ENCODE results near the gene ADIRF. TPM values are rescaled to one million over a fixed set of nuclear protein-coding genes. Genes with fewer than 3 reads are reported as not detected.
"Not testable (repeated sequence)": the region's sequence is repeated elsewhere in the genome, so short reads cannot be mapped to it uniquely, and the experiment has no call there.

The ADIRF gene
- total RNA-seq, 1 donor from 2014 or later, result not detected

DNA sequence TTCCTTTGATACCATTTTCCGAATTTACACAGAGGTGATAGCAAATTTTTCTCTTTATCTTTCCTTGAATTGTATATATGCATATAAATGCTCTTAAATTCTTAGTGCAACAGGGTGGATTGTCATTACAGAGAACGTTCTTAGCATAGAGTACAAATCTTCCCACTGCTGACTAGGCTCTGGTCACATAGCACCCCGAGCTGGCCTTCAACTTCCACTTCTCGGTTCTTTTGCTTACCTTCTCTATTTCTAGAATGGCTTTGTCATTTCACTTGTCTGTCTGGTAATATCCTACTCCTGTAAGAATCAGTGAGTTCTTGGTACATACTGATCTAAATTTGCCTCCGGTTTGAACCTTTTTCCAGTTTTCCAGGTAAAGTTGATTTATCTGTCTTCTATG is 13.4 kb downstream of the ADIRF start:
- Mint-ChIP-seq H3K27me3 (ENCODE audit: unreplicated experiment) (no peaks in the 10 kb centered on the region), H3K4me3 (ENCODE audit: unreplicated experiment) (no peak overlapping the region), H3K27ac (ENCODE audit: unreplicated experiment) (no peak overlapping the region), H3K36me3 (ENCODE audit: low read depth, unreplicated experiment) (no peaks in the 10 kb centered on the region), H3K4me1 (ENCODE audit: unreplicated experiment) (no peaks in the 10 kb centered on the region), H3K9me3 (ENCODE audit: unreplicated experiment) (no peaks in the 10 kb centered on the region)
- TF ChIP-seq CTCF (IDR thresholded peaks at IDR 0.05; ENCODE audit: unreplicated experiment), result no peak
- no peak for DNase-seq (ENCODE audit: low spot score)

GRCh38 chr10:86984498-86984897 is 16.2 kb downstream of the ADIRF start:
- H3K27me3 Mint-ChIP-seq (ENCODE audit: unreplicated experiment); H3K4me1 Mint-ChIP-seq (ENCODE audit: unreplicated experiment); H3K9me3 Mint-ChIP-seq (ENCODE audit: unreplicated experiment); H3K4me3 Mint-ChIP-seq (ENCODE audit: unreplicated experiment); DNase-seq (ENCODE audit: low spot score); H3K27ac Mint-ChIP-seq (ENCODE audit: unreplicated experiment); H3K36me3 Mint-ChIP-seq (ENCODE audit: low read depth, unreplicated experiment): not testable (repeated sequence)

GRCh38 chr10:86988520-86988919 is 20.2 kb downstream of the ADIRF start:
- no peak overlapping the region for H3K27ac Mint-ChIP-seq (ENCODE audit: unreplicated experiment)
- no peaks in the 10 kb centered on the region for H3K36me3 Mint-ChIP-seq (ENCODE audit: low read depth, unreplicated experiment)
- TF ChIP-seq CTCF (IDR thresholded peaks at IDR 0.05; ENCODE audit: unreplicated experiment), result no peak
- no peak overlapping the region for H3K4me3 Mint-ChIP-seq (ENCODE audit: unreplicated experiment)
- DNase-seq (ENCODE audit: low spot score), result no peak
- no peaks in the 10 kb centered on the region for H3K9me3 Mint-ChIP-seq (ENCODE audit: unreplicated experiment)
- H3K27me3 Mint-ChIP-seq (ENCODE audit: unreplicated experiment), result no peaks in the 10 kb centered on the region
- peaks cover 5% of the 10 kb centered on the region for H3K4me1 Mint-ChIP-seq (ENCODE audit: unreplicated experiment)

DNA sequence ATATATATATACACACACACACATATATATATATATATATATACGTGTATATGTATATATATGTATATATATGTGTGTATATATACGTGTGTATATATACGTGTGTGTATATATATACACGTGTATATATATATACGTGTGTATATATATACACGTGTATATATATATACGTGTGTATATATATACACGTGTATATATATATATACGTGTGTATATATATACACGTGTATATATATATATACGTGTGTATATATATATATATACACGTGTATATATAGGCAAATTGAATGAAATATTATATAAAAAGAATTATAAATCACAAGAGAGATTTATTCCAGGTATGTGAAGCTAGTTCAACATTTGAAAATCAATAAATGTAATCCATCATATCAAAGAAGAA is 23.1 kb downstream of the ADIRF start:
- not testable (repeated sequence) for H3K27ac Mint-ChIP-seq (ENCODE audit: unreplicated experiment); DNase-seq (ENCODE audit: low spot score); H3K9me3 Mint-ChIP-seq (ENCODE audit: unreplicated experiment); H3K4me3 Mint-ChIP-seq (ENCODE audit: unreplicated experiment); H3K27me3 Mint-ChIP-seq (ENCODE audit: unreplicated experiment); H3K36me3 Mint-ChIP-seq (ENCODE audit: low read depth, unreplicated experiment); H3K4me1 Mint-ChIP-seq (ENCODE audit: unreplicated experiment)

- Mint-ChIP-seq H3K27ac (ENCODE audit: unreplicated experiment) (no peak overlapping the region), H3K36me3 (ENCODE audit: low read depth, unreplicated experiment) (no peaks in the 10 kb centered on the region), H3K27me3 (ENCODE audit: unreplicated experiment) (no peaks in the 10 kb centered on the region)
Measured at GRCh38 chr10:86992456-86992855, 24.2 kb downstream of the ADIRF start.

GRCh38 chr10:86992929-86993328 is 24.6 kb downstream of the ADIRF start:
- Mint-ChIP-seq H3K4me3 (ENCODE audit: unreplicated experiment) (no peak overlapping the region), H3K27me3 (ENCODE audit: unreplicated experiment) (no peaks in the 10 kb centered on the region), H3K36me3 (ENCODE audit: low read depth, unreplicated experiment) (no peaks in the 10 kb centered on the region), H3K4me1 (ENCODE audit: unreplicated experiment) (peaks cover 5% of the 10 kb centered on the region), H3K9me3 (ENCODE audit: unreplicated experiment) (no peaks in the 10 kb centered on the region), H3K27ac (ENCODE audit: unreplicated experiment) (no peak overlapping the region)
- no peak for TF ChIP-seq CTCF (IDR thresholded peaks at IDR 0.05; ENCODE audit: unreplicated experiment)
- DNase-seq (ENCODE audit: low spot score), result no peak

More at GRCh38 chr10:86992456-86992855, 24.2 kb downstream of the ADIRF start:
- no peak for DNase-seq (ENCODE audit: low spot score)
- H3K4me1 Mint-ChIP-seq (ENCODE audit: unreplicated experiment), result peaks cover 5% of the 10 kb centered on the region
- no peak overlapping the region for H3K4me3 Mint-ChIP-seq (ENCODE audit: unreplicated experiment)
- TF ChIP-seq CTCF (IDR thresholded peaks at IDR 0.05; ENCODE audit: unreplicated experiment), result no peak
- H3K9me3 Mint-ChIP-seq (ENCODE audit: unreplicated experiment), result no peaks in the 10 kb centered on the region

DNA sequence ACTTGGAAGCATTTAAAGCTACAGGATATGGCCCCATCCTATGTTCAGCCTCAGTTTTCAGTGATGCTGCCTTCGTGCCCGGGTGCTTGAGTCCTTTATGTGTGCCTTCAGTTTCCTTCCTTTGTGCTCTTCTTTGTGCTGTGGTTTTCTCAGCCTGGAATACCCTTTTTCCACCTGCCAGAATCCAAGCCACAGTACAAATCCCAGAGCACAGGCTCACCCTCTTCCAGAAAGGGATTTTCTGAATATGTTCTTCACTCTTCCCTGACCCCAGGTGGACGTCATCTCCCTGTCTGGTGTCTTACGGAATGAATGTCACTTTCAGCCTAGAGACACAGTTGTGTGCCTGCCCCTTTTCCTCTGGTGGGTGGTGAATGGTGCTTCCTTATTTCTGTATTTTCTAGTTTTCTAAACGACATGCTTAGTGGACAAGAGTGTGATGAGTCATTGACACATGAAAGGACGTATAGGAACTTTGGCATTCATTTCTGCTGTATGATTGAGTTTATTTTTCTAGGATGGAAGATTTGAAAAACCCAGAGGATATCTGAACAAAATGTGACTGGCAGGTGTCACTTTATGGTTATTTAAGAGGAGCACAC is 31.6 kb downstream of the ADIRF start:
- not testable (repeated sequence) for DNase-seq (ENCODE audit: low spot score); H3K27ac Mint-ChIP-seq (ENCODE audit: unreplicated experiment); H3K27me3 Mint-ChIP-seq (ENCODE audit: unreplicated experiment); H3K36me3 Mint-ChIP-seq (ENCODE audit: low read depth, unreplicated experiment); H3K4me3 Mint-ChIP-seq (ENCODE audit: unreplicated experiment); H3K9me3 Mint-ChIP-seq (ENCODE audit: unreplicated experiment); H3K4me1 Mint-ChIP-seq (ENCODE audit: unreplicated experiment)
